Coronary artery (tissue), 2 donors: ENCODE measurements around the gene RAB7B.

Experiments used
- DNase-seq: peaks from one replicate; pipeline ENCODE4 v3.0.0-alpha.2; 2017; ENCODE audit warnings: low spot score
- H3K27ac ChIP-seq, 2 donors: fragments of 200-600 bp; sonication (generic); one replicate each; pipeline ENCODE4 v1.5.1; 2016 to 2019
- H3K4me3 ChIP-seq: fragments of 200-600 bp; sonication (generic); 2 replicates; pipeline ENCODE4 v1.5.1; 2016; ENCODE audit warnings: mild to moderate bottlenecking, moderate library complexity
- CTCF ChIP-seq: fragments of 200-600 bp; sonication (generic); IDR thresholded peaks from one replicate; pipeline ENCODE4 v1.5.1; 2019; ENCODE audit warnings: antibody characterized with exemption

Gene RAB7B

GRCh38 chr1:205978676-205979075 lies 24.5 kb downstream of the RAB7B start:
- H3K4me3 ChIP-seq, result no peak overlapping the region
- no peak for DNase-seq
- no peak for TF ChIP-seq CTCF
- no peak overlapping the region for H3K27ac ChIP-seq

- TF ChIP-seq CTCF, result peak; percentile 93
- no peak for DNase-seq
- H3K4me3 ChIP-seq, result no peak overlapping the region
- no peak overlapping the region for H3K27ac ChIP-seq
These were observed 25.7 kb downstream of the RAB7B start for GRCh38 chr1:205977402-205978014.

- Histone ChIP-seq H3K4me3 (no peak overlapping the region), H3K27ac (no peak overlapping the region)
- TF ChIP-seq CTCF, result no peak
- DNase-seq, result no peak
These were observed 26.3 kb downstream of the RAB7B start for GRCh38 chr1:205976708-205977401.

GRCh38 chr1:205976036-205976435 lies 27.2 kb downstream of the RAB7B start:
- Histone ChIP-seq H3K27ac (no peak overlapping the region), H3K4me3 (no peak overlapping the region)
- no peak for TF ChIP-seq CTCF
- no peak for DNase-seq

DNA sequence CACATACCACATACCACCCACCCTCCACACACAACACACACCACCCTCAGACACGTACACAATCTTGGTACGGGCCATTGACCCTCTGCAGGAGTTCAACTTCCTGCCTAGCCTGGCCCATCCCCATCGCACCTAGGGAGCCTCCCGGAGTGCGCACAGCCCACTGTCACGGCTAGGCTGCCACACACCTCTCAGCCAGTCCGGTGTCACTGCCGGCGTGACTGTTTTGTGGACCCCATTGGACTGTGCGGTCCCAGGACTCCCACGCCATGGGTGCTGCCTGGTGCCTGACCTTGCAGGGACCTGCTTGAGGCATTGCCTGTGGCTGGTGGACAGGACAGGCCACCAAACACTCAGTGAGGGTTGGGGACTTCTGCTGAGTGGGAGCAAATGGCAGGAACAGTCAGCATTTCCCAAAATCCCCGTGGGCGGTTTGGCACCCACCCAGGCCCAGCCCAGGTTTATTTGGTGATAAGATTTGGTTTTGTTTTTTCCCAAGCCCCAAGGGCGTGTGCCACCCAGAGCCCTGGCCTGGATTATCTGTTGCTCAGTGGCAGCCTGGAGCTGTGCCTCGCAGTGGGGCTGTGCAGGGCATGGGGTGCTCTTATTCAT lies 27.7 kb downstream of the RAB7B start:
- TF ChIP-seq CTCF, result no peak
- DNase-seq, result no peak
- no peak overlapping the region for H3K4me3 ChIP-seq
- H3K27ac ChIP-seq, result no peak overlapping the region

GRCh38 chr1:205974712-205975111 lies 28.5 kb downstream of the RAB7B start:
- Histone ChIP-seq H3K4me3 (no peak overlapping the region), H3K27ac (no peak overlapping the region)
- no peak for TF ChIP-seq CTCF
- DNase-seq, result no peak
